Neural cell (in vitro differentiated cells): ENCODE measurements around the gene TAC4. TPM values are rescaled to one million over a fixed set of nuclear protein-coding genes. Genes with fewer than 3 reads are reported as not detected.

Experiments used
- H2AFZ ChIP-seq: fragments of 200-600, 300-800 bp; sonication (generic), shearing (Covaris generic); 2 replicates; pipeline ENCODE4 v1.6.0; 2014; ENCODE audit warnings: low read depth, mild to moderate bottlenecking, antibody characterized with exemption, low read length, moderate library complexity
- H3F3A ChIP-seq: fragments of 200-600 bp; shearing (Covaris generic); 2 replicates; pipeline ENCODE4 v1.6.1; 2016; ENCODE audit warnings: mild to moderate bottlenecking, moderate library complexity, mixed read lengths, antibody characterized with exemption, low read length; ENCODE audit not compliant: insufficient read depth, poor library complexity, severe bottlenecking
- H3K27ac ChIP-seq: fragments of 200-600, 300-800 bp; sonication (generic), shearing (Covaris generic); 2 replicates; pipeline ENCODE4 v1.5.1; 2014; ENCODE audit warnings: mild to moderate bottlenecking, low read length, moderate library complexity
- H3K27me3 ChIP-seq: fragments of 300-800, 200-600 bp; sonication (generic), shearing (Covaris generic); 2 replicates; pipeline ENCODE4 v1.6.0; 2014; ENCODE audit warnings: mild to moderate bottlenecking, low read depth, low read length, moderate library complexity; ENCODE audit not compliant: insufficient read depth
- H3K36me3 ChIP-seq: fragments of 300-800, 200-600 bp; sonication (generic), shearing (Covaris generic); 2 replicates; pipeline ENCODE4 v1.5.1; 2014; ENCODE audit warnings: mild to moderate bottlenecking, antibody characterized with exemption, low read length, moderate library complexity; ENCODE audit not compliant: insufficient read depth
- H3K4me2 ChIP-seq: fragments of 300-800, 200-600 bp; sonication (generic), shearing (Covaris generic); 2 replicates; pipeline ENCODE4 v1.6.0; 2014; ENCODE audit warnings: mild to moderate bottlenecking, low read length
- H3K4me3 ChIP-seq: fragments of 300-800, 200-600 bp; sonication (generic), shearing (Covaris generic); 2 replicates; pipeline ENCODE4 v1.5.1; 2014; ENCODE audit warnings: mild to moderate bottlenecking, low read length, moderate library complexity
- H3K79me2 ChIP-seq: fragments of 200-600 bp; shearing (Covaris generic); replicated peaks from 2 replicates; pipeline ENCODE4 v1.6.0; 2014; ENCODE audit warnings: mild to moderate bottlenecking, low read length, moderate library complexity; ENCODE audit not compliant: insufficient read depth
- H3K9ac ChIP-seq: fragments of 300-800, 200-600 bp; sonication (generic), shearing (Covaris generic); 2 replicates; pipeline ENCODE4 v1.6.1; 2016; ENCODE audit warnings: mild to moderate bottlenecking, low read length, mixed read lengths
- H3K9me2 ChIP-seq: fragments of 200-600 bp; shearing (Covaris generic); 2 replicates; pipeline ENCODE4 v1.6.1; 2016; ENCODE audit warnings: mild to moderate bottlenecking, low read length, mixed read lengths; ENCODE audit not compliant: insufficient read depth
- H3K9me3 ChIP-seq: fragments of 200-600, 300-800 bp; sonication (generic), shearing (Covaris generic); 2 replicates; pipeline ENCODE4 v1.6.1; 2016; ENCODE audit warnings: mild to moderate bottlenecking, mixed run types, low read length, moderate library complexity, mixed read lengths
- H4K20me1 ChIP-seq: fragments of 200-600 bp; shearing (Covaris generic); 2 replicates; pipeline ENCODE4 v1.6.1; 2016; ENCODE audit warnings: mild to moderate bottlenecking, mixed run types; ENCODE audit not compliant: insufficient read depth
- CTCF ChIP-seq: fragments of 450-650 bp; IDR thresholded peaks from 2 replicates; pipeline ENCODE4 v1.5.1; 2014; ENCODE audit warnings: antibody characterized with exemption, mild to moderate bottlenecking, moderate library complexity; ENCODE audit not compliant: poor library complexity, severe bottlenecking
- EP300 ChIP-seq: fragments of 450-650 bp; conservative IDR thresholded peaks from 2 replicates; pipeline ENCODE4 v1.6.1; 2014; ENCODE audit warnings: antibody characterized with exemption, mild to moderate bottlenecking, moderate library complexity; ENCODE audit not compliant: poor library complexity, severe bottlenecking
- EZH2 ChIP-seq: fragments of 200-600, 300-800 bp; shearing (Covaris generic), sonication (generic); IDR thresholded peaks from 2 replicates; pipeline ENCODE4 v1.6.1; 2014; ENCODE audit warnings: antibody characterized with exemption, low read length, borderline replicate concordance, mild to moderate bottlenecking; ENCODE audit not compliant: insufficient read depth, poor library complexity, severe bottlenecking
- MXI1 ChIP-seq: fragments of 450-650 bp; conservative IDR thresholded peaks from 2 replicates; pipeline ENCODE4 v1.6.1; 2014; ENCODE audit warnings: antibody characterized with exemption, mild to moderate bottlenecking; ENCODE audit not compliant: poor library complexity, severe bottlenecking
- POLR2AphosphoS5 ChIP-seq: IDR thresholded peaks from 2 replicates; pipeline ENCODE4 v1.6.1; 2012
- RAD21 ChIP-seq: fragments of 450-650 bp; conservative IDR thresholded peaks from 2 replicates; pipeline ENCODE4 v1.6.1; 2014; ENCODE audit warnings: antibody characterized with exemption, mild to moderate bottlenecking, moderate library complexity
- REST ChIP-seq: IDR thresholded peaks from 2 replicates; pipeline ENCODE4 v1.6.1; 2012; ENCODE audit warnings: borderline replicate concordance
- SMC3 ChIP-seq: fragments of 450-650 bp; conservative IDR thresholded peaks from 2 replicates; pipeline ENCODE4 v1.6.1; 2014; ENCODE audit warnings: antibody characterized with exemption, mild to moderate bottlenecking, moderate library complexity; ENCODE audit not compliant: poor library complexity
- TAF1 ChIP-seq: IDR thresholded peaks from 2 replicates; pipeline ENCODE4 v1.6.1; 2012; ENCODE audit warnings: low read depth
- polyA plus RNA-seq: library from polyadenylated mRNA; depleted of rRNA; stranded (reverse); fragments of >200 nt; gene quantifications from 2 replicates; pipeline ENCODE4 v1.2.3, GENCODE V29; 2014

The TAC4 gene
- polyA plus RNA-seq, 1 donor from 2014 or later, result not detected

- H3K9me2 ChIP-seq, result no peaks in the 10 kb centered on the region
Observed at GRCh38 chr17:49822829-49823228, 25.0 kb downstream of the TAC4 start.

GRCh38 chr17:49821916-49822315, 26.0 kb downstream of the TAC4 start:
- no peaks in the 10 kb centered on the region for H4K20me1 ChIP-seq
- H3K79me2 ChIP-seq, result peaks cover 17% of the 10 kb centered on the region
- TF ChIP-seq POLR2AphosphoS5, result no peak
- TF ChIP-seq EZH2, result no peak
- no peak for TF ChIP-seq SMC3
- no peak for TF ChIP-seq MXI1
- TF ChIP-seq RAD21, result no peak
- TF ChIP-seq TAF1, result no peak
- no peak for TF ChIP-seq REST

More at GRCh38 chr17:49822829-49823228, 25.0 kb downstream of the TAC4 start:
- TF ChIP-seq EZH2, result no peak
- no peak for TF ChIP-seq SMC3
- TF ChIP-seq EP300, result no peak
- no peak for TF ChIP-seq MXI1
- no peak for TF ChIP-seq REST
- TF ChIP-seq TAF1, result no peak
- TF ChIP-seq RAD21, result no peak
- no peak for TF ChIP-seq POLR2AphosphoS5
- no peak for TF ChIP-seq CTCF
- Histone ChIP-seq H3K4me3 (no peak overlapping the region), H3K9me3 (no peaks in the 10 kb centered on the region), H3K27ac (no peak overlapping the region), H3K79me2 (peaks cover 9% of the 10 kb centered on the region), H2AFZ (no peak overlapping the region), H3K4me2 (no peak overlapping the region), H4K20me1 (no peaks in the 10 kb centered on the region), H3F3A (no peaks in the 10 kb centered on the region), H3K9ac (no peak overlapping the region), H3K36me3 (peaks cover 21% of the 10 kb centered on the region), H3K27me3 (no peaks in the 10 kb centered on the region)

More at GRCh38 chr17:49821916-49822315, 26.0 kb downstream of the TAC4 start:
- H3K4me3 ChIP-seq, result no peak overlapping the region
- H2AFZ ChIP-seq, result no peak overlapping the region
- H3K9ac ChIP-seq, result no peak overlapping the region
- no peak overlapping the region for H3K27ac ChIP-seq
- H3F3A ChIP-seq, result no peaks in the 10 kb centered on the region
- H3K9me2 ChIP-seq, result no peaks in the 10 kb centered on the region
- no peak overlapping the region for H3K4me2 ChIP-seq
- no peaks in the 10 kb centered on the region for H3K9me3 ChIP-seq
- H3K27me3 ChIP-seq, result no peaks in the 10 kb centered on the region
- H3K36me3 ChIP-seq, result peaks cover 21% of the 10 kb centered on the region
